KMS-11 (cell line): Measurements from ENCODE around the gene LPP.

Experiments used
- H2AFZ ChIP-seq: fragments of 200-600 bp; sonication (generic); 2 replicates; pipeline ENCODE4 v1.6.1; 2016; ENCODE audit warnings: antibody characterized with exemption, mixed run types, low read depth
- H3K27ac ChIP-seq: fragments of 200-600 bp; sonication (generic); 2 replicates; pipeline ENCODE4 v1.6.1; 2016; ENCODE audit warnings: mild to moderate bottlenecking, mixed run types
- H3K27me3 ChIP-seq: fragments of 200-600 bp; sonication (generic); 2 replicates; pipeline ENCODE4 v1.6.1; 2017; ENCODE audit warnings: mild to moderate bottlenecking, low read depth, mixed run types, moderate library complexity; ENCODE audit not compliant: insufficient read depth
- H3K36me3 ChIP-seq: fragments of 200-600 bp; sonication (generic); 2 replicates; pipeline ENCODE4 v1.6.1; 2017; ENCODE audit warnings: mild to moderate bottlenecking, mixed run types; ENCODE audit not compliant: insufficient read depth
- H3K4me1 ChIP-seq: fragments of 200-600 bp; sonication (generic); 2 replicates; pipeline ENCODE4 v1.6.1; 2016; ENCODE audit warnings: mild to moderate bottlenecking, low read depth, mixed run types; ENCODE audit not compliant: poor library complexity, severe bottlenecking
- H3K4me2 ChIP-seq: fragments of 200-600 bp; sonication (generic); 2 replicates; pipeline ENCODE4 v1.7.0; 2016; ENCODE audit warnings: mild to moderate bottlenecking, mixed run types
- H3K4me3 ChIP-seq: fragments of 200-600 bp; sonication (generic); IDR thresholded peaks from 2 replicates; pipeline ENCODE4 v1.6.1; 2017; ENCODE audit warnings: low read depth, low read length, mixed read lengths; ENCODE audit not compliant: insufficient read depth
- H3K79me2 ChIP-seq: fragments of 200-600 bp; sonication (generic); 2 replicates; pipeline ENCODE4 v1.6.1; 2016; ENCODE audit warnings: low read depth, mixed run types; ENCODE audit not compliant: insufficient read depth
- H3K9ac ChIP-seq: fragments of 200-600 bp; sonication (generic); 2 replicates; pipeline ENCODE4 v1.6.1; 2016; ENCODE audit warnings: mild to moderate bottlenecking, mixed run types
- H4K20me1 ChIP-seq: fragments of 200-600 bp; sonication (generic); 2 replicates; pipeline ENCODE4 v1.6.1; 2016; ENCODE audit warnings: mild to moderate bottlenecking, mixed run types; ENCODE audit not compliant: insufficient read depth
- CTCF ChIP-seq: fragments of 200-600 bp; sonication (generic); conservative IDR thresholded peaks from 2 replicates; pipeline ENCODE4 v1.6.1; 2017; ENCODE audit warnings: low read depth, mild to moderate bottlenecking, antibody characterized with exemption, low read length, moderate library complexity, mixed read lengths

The LPP gene

GRCh38 chr3:188323067-188323842, 169.3 kb downstream of the LPP start:
- no peak overlapping the region for H3K27ac ChIP-seq
- no peak overlapping the region for H3K4me3 ChIP-seq
- no peaks in the 10 kb centered on the region for H4K20me1 ChIP-seq

GRCh38 chr3:188326111-188326510, 172.2 kb downstream of the LPP start:
- Histone ChIP-seq H3K27ac (no peak overlapping the region), H3K4me1 (no peaks in the 10 kb centered on the region), H3K79me2 (no peaks in the 10 kb centered on the region), H3K36me3 (no peaks in the 10 kb centered on the region), H3K9ac (no peak overlapping the region), H3K27me3 (no peaks in the 10 kb centered on the region), H4K20me1 (no peaks in the 10 kb centered on the region), H2AFZ (no peak overlapping the region), H3K4me2 (no peak overlapping the region), H3K4me3 (no peak overlapping the region)
- no peak for TF ChIP-seq CTCF

More at GRCh38 chr3:188323067-188323842, 169.3 kb downstream of the LPP start:
- no peak for TF ChIP-seq CTCF
- Histone ChIP-seq H3K79me2 (no peaks in the 10 kb centered on the region), H3K4me1 (no peaks in the 10 kb centered on the region), H3K36me3 (no peaks in the 10 kb centered on the region), H2AFZ (no peak overlapping the region), H3K9ac (no peak overlapping the region), H3K27me3 (no peaks in the 10 kb centered on the region), H3K4me2 (no peak overlapping the region)

- no peaks in the 10 kb centered on the region for H3K36me3 ChIP-seq
- H4K20me1 ChIP-seq, result no peaks in the 10 kb centered on the region
- no peak overlapping the region for H3K27ac ChIP-seq
- H2AFZ ChIP-seq, result no peak overlapping the region
- H3K4me1 ChIP-seq, result no peaks in the 10 kb centered on the region
- no peak overlapping the region for H3K4me2 ChIP-seq
- no peak overlapping the region for H3K9ac ChIP-seq
- no peaks in the 10 kb centered on the region for H3K27me3 ChIP-seq
- no peak for TF ChIP-seq CTCF
- H3K4me3 ChIP-seq, result no peak overlapping the region
- H3K79me2 ChIP-seq, result no peaks in the 10 kb centered on the region
These were observed 173.0 kb downstream of the LPP start for GRCh38 chr3:188326968-188327367.

GRCh38 chr3:188327433-188327832, 173.5 kb downstream of the LPP start:
- no peak for TF ChIP-seq CTCF
- H3K4me3 ChIP-seq, result no peak overlapping the region
- H3K79me2 ChIP-seq, result no peaks in the 10 kb centered on the region

More at GRCh38 chr3:188327433-188327832, 173.5 kb downstream of the LPP start:
- Histone ChIP-seq H4K20me1 (no peaks in the 10 kb centered on the region), H3K4me2 (no peak overlapping the region), H3K27ac (no peak overlapping the region), H3K9ac (no peak overlapping the region), H2AFZ (no peak overlapping the region), H3K27me3 (no peaks in the 10 kb centered on the region), H3K4me1 (no peaks in the 10 kb centered on the region), H3K36me3 (no peaks in the 10 kb centered on the region)
